ENCODE data around the gene AEBP1.

The AEBP1 gene

GRCh38 chr7:44094883-44095592 is 9.1 kb upstream of the AEBP1 start:
- Mint-ChIP-seq H3K36me3 (ENCODE audit: low read depth) (no peaks in the 10 kb centered on the region), H3K27me3 (ENCODE audit: low read depth) (peaks cover 4% of the 10 kb centered on the region), H3K9me3 (no peaks in the 10 kb centered on the region), H3K4me1 (peaks cover 32% of the 10 kb centered on the region), H3K4me3 (no peak overlapping the region), H3K27ac (peak overlapping the region; percentile 36 to 89 (median 84))
- TF ChIP-seq, protein P1, sequence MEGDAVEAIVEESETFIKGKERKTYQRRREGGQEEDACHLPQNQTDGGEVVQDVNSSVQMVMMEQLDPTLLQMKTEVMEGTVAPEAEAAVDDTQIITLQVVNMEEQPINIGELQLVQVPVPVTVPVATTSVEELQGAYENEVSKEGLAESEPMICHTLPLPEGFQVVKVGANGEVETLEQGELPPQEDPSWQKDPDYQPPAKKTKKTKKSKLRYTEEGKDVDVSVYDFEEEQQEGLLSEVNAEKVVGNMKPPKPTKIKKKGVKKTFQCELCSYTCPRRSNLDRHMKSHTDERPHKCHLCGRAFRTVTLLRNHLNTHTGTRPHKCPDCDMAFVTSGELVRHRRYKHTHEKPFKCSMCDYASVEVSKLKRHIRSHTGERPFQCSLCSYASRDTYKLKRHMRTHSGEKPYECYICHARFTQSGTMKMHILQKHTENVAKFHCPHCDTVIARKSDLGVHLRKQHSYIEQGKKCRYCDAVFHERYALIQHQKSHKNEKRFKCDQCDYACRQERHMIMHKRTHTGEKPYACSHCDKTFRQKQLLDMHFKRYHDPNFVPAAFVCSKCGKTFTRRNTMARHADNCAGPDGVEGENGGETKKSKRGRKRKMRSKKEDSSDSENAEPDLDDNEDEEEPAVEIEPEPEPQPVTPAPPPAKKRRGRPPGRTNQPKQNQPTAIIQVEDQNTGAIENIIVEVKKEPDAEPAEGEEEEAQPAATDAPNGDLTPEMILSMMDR (IDR thresholded peaks at IDR 0.05; ENCODE audit: unreplicated experiment in 3 of 3): no peak

- TF ChIP-seq, protein P1 (IDR thresholded peaks at IDR 0.05; ENCODE audit: unreplicated experiment in 3 of 3): no peak
- Mint-ChIP-seq H3K4me3 (no peak overlapping the region), H3K27ac (peak overlapping the region in 1 of 3 experiments; percentile 89), H3K9me3 (no peaks in the 10 kb centered on the region), H3K4me1 (peaks cover 32% of the 10 kb centered on the region), H3K36me3 (ENCODE audit: low read depth) (no peaks in the 10 kb centered on the region), H3K27me3 (ENCODE audit: low read depth) (peaks cover 4% of the 10 kb centered on the region)
Measured at GRCh38 chr7:44095781-44096180, 8.4 kb upstream of the AEBP1 start.

- H3K4me1 Mint-ChIP-seq: peaks cover 31% of the 10 kb centered on the region
- TF ChIP-seq, protein P1 (IDR thresholded peaks at IDR 0.05; ENCODE audit: unreplicated experiment in 3 of 3): no peak
Measured at GRCh38 chr7:44096326-44096881, 7.7 kb upstream of the AEBP1 start.

DNA sequence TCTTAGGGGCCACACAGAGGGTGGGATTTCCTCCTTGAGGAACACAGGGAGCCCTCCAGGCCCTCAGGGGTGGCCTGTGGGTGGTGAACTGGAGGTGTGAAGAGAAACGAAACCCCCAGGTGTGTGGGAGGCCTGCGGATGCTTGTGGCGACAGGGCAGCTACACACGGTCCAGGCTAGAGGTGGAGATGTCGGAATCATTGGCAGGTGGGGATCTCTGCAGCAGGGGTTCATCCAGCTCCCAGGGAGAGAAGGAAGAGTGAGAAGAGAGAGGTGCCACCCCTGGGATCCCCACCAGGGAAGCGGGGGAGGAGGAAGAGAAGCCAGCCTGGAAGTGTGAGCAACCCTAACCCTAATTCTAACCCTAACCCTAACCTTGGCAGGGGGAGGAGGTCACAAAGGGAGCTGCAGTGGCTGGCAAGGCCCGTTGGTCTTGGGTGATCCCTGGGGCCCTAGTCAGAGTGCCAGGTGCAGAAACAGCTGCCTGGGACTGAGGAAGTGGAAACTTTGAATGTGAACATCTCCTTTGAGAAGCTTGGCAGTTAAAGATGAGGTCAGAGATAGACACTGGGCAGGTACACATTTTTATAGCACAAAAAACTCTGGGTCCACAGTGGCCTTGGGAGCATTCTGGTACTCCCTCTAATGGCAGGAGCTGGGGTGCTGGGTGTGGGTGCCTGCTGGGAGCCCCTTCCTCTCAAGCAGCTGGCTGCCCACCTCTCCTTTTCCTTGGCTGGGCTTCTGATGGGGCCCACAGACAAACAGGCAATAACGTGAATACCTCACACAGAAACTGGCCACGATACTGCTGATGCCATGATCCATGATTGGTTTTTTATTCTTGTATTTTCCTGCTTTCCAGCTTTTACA is 6.8 kb upstream of the AEBP1 start:
- peaks cover 35% of the 10 kb centered on the region for H3K4me1 Mint-ChIP-seq
- peak overlapping the region in 1 of 3 experiments; percentile 29 for H3K27ac Mint-ChIP-seq
- no peak overlapping the region for H3K4me3 Mint-ChIP-seq
- peaks cover 7% of the 10 kb centered on the region for H3K27me3 Mint-ChIP-seq (ENCODE audit: low read depth)
- TF ChIP-seq, protein P1 (IDR thresholded peaks at IDR 0.05; ENCODE audit: unreplicated experiment in 3 of 3): no peak
- no peaks in the 10 kb centered on the region for H3K9me3 Mint-ChIP-seq
- H3K36me3 Mint-ChIP-seq (ENCODE audit: low read depth): no peaks in the 10 kb centered on the region

More at GRCh38 chr7:44096326-44096881, 7.7 kb upstream of the AEBP1 start:
- Mint-ChIP-seq H3K4me3 (no peak overlapping the region), H3K9me3 (no peaks in the 10 kb centered on the region), H3K36me3 (ENCODE audit: low read depth) (no peaks in the 10 kb centered on the region), H3K27me3 (ENCODE audit: low read depth) (peaks cover 4% of the 10 kb centered on the region), H3K27ac (peak overlapping the region in 1 of 3 experiments; percentile 29)

DNA sequence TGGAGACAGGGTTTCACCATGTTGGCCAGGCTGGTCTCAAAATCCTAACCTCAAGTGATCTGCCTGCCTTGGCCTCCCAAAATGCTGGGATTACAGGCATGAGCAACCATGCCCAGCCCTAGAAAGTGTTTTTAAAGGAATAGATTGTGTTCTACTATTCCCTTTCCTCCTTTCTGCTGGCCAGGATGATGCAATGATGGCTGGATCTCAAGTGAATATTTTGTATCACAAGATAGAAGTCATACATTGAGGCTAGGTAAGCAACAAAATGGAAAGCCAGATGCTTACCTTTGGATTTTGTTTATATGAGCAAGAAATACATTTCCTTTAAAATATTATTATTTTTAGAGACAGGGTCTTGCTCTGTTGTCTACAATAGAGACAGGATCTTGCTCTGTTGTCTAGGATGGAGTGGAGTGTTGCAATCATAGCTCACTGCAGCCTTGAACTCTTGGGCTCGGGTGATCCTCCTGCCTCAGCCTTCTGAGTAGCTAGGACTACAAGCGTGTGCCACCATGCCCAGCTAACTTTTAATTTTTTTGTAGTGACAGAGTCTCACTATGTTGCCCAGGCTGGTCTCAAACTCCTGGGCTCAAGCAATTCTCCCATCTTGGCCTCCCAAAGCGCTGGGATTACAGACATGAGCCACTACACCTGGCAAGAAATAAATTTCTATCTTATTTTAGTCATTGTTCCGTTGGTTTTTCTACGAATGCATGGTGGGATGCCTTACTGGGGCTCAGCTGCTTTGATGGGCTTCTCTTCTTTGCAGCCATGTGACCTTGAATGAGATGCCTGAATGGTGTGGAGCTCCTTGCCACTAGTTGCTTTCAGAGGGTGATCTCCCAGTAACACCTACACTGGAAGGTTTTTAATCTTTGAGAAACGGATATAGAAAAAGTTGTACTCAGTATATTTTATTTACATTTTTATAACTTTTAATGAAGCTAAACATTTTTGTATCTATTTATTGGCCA is 5.8 kb upstream of the AEBP1 start:
- peaks cover 10% of the 10 kb centered on the region for H3K27me3 Mint-ChIP-seq (ENCODE audit: low read depth)
- H3K4me1 Mint-ChIP-seq: peaks cover 43% of the 10 kb centered on the region
- no peaks in the 10 kb centered on the region for H3K36me3 Mint-ChIP-seq (ENCODE audit: low read depth)
- no peak overlapping the region for H3K4me3 Mint-ChIP-seq
- no peaks in the 10 kb centered on the region for H3K9me3 Mint-ChIP-seq
- TF ChIP-seq, protein P1 (IDR thresholded peaks at IDR 0.05; ENCODE audit: unreplicated experiment in 3 of 3): no peak
- no peak overlapping the region for H3K27ac Mint-ChIP-seq
